Activated T-cell treated with anti-CD3 and anti-CD28 coated beads for 48 hours (primary cell): ENCODE results near the gene FAM117A.
A peak's percentile ranks its signal among the peaks of the same experiment; 100 is the strongest.

Experiments
- DNase-seq: peaks from one replicate; pipeline ENCODE4 v3.0.0-alpha.2; 2020; ENCODE audit warnings: low read depth

The FAM117A gene

GRCh38 chr17:49707608-49708514 is 56.1 kb downstream of the FAM117A start, which contains the start of gene SLC35B1:
TSS of gene SLC35B1 (minus strand) at chr17:49707964. CDS start at chr17:49707833, 131 bp downstream.
- DNase-seq = peak; percentile 97

- no peak for DNase-seq
Observed at GRCh38 chr17:49707246-49707607, 56.7 kb downstream of the FAM117A start.

GRCh38 chr17:49705254-49705653 is 58.7 kb downstream of the FAM117A start:
- DNase-seq = no peak

- DNase-seq = no peak
Observed at GRCh38 chr17:49703557-49704277, 60.2 kb downstream of the FAM117A start.

- DNase-seq = no peak
Observed at GRCh38 chr17:49700960-49701359, 63.0 kb downstream of the FAM117A start.

- DNase-seq = no peak
Observed at GRCh38 chr17:49699966-49700575, 63.9 kb downstream of the FAM117A start.

GRCh38 chr17:49698005-49698404 is 65.9 kb downstream of the FAM117A start:
- DNase-seq = no peak

- peak; percentile 68 for DNase-seq
Observed at GRCh38 chr17:49696233-49696761, 67.6 kb downstream of the FAM117A start.

GRCh38 chr17:49695698-49696232 is 68.2 kb downstream of the FAM117A start:
- no peak for DNase-seq

- DNase-seq = peak; percentile 62
Observed at GRCh38 chr17:49694847-49695697, 68.9 kb downstream of the FAM117A start.

- no peak for DNase-seq
Observed at GRCh38 chr17:49692751-49693150, 71.2 kb downstream of the FAM117A start.

- DNase-seq = no peak
Observed at GRCh38 chr17:49691677-49692191, 72.2 kb downstream of the FAM117A start.

- no peak for DNase-seq
Observed at GRCh38 chr17:49691086-49691676, 72.8 kb downstream of the FAM117A start.

- DNase-seq = no peak
Observed at GRCh38 chr17:49690256-49690655, 73.7 kb downstream of the FAM117A start.

GRCh38 chr17:49688848-49689247 is 75.1 kb downstream of the FAM117A start:
- DNase-seq = no peak

GRCh38 chr17:49687878-49688491 is 75.9 kb downstream of the FAM117A start:
- DNase-seq = no peak

GRCh38 chr17:49681106-49681979 is 82.6 kb downstream of the FAM117A start:
- DNase-seq = no peak

- DNase-seq = no peak
Observed at GRCh38 chr17:49680314-49680713, 83.6 kb downstream of the FAM117A start.
